GM10248 (cell line): ENCODE data around the gene SHISAL1.

Experiments used
- CTCF ChIA-PET: fragments of 300-600 bp; sonication (Branson Sonifier 250); formaldehyde crosslinking; extraction: SDS; loops from one replicate; lab custom pipeline; 2021; ENCODE audit warnings: antibody characterized with exemption; lab: Yijun Ruan, JAX
- POLR2A ChIA-PET: fragments of 350-650 bp; sonication (Branson Sonifier 250); formaldehyde crosslinking; extraction: SDS; loops from one replicate; lab custom pipeline; 2020; ENCODE audit warnings: antibody characterized with exemption; lab: Yijun Ruan, JAX
- DNase-seq: peaks from one replicate; pipeline ENCODE4 v3.0.0; 2012; ENCODE audit errors: extremely low spot score
- TF ChIP-seq, protein P1 (sequence below): IDR thresholded peaks from 2 replicates; pipeline ENCODE4 v1.5.1; 2012; ENCODE audit warnings: mild to moderate bottlenecking, low read depth; ENCODE audit errors: extremely low read depth, missing control alignments, control extremely low read depth

The SHISAL1 gene

DNA sequence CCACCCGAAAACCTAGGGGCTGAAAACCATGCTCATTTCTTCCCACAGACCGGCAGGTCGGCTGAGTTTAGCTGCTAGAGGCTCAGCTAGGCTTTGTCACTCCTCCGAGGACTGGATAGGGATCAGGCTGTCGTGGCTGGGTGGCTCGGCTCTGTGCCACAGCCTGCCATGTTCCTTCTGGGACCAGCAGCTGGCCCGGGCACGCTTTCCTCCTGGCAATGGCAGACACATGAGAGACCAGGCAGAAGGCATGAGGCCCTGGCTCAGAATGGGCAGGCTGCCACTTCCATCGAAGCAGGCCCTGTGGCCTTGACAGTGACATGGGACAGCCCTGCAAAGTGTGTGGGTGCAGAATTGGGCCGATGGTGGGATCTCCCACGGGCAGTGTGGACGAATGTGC, 111.1 kb downstream of the SHISAL1 start:
- DNase-seq = no peak
- TF ChIP-seq, protein P1, sequence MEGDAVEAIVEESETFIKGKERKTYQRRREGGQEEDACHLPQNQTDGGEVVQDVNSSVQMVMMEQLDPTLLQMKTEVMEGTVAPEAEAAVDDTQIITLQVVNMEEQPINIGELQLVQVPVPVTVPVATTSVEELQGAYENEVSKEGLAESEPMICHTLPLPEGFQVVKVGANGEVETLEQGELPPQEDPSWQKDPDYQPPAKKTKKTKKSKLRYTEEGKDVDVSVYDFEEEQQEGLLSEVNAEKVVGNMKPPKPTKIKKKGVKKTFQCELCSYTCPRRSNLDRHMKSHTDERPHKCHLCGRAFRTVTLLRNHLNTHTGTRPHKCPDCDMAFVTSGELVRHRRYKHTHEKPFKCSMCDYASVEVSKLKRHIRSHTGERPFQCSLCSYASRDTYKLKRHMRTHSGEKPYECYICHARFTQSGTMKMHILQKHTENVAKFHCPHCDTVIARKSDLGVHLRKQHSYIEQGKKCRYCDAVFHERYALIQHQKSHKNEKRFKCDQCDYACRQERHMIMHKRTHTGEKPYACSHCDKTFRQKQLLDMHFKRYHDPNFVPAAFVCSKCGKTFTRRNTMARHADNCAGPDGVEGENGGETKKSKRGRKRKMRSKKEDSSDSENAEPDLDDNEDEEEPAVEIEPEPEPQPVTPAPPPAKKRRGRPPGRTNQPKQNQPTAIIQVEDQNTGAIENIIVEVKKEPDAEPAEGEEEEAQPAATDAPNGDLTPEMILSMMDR = no peak
- ChIA-PET CTCF (no interaction called here), POLR2A (no interaction called here)

DNA sequence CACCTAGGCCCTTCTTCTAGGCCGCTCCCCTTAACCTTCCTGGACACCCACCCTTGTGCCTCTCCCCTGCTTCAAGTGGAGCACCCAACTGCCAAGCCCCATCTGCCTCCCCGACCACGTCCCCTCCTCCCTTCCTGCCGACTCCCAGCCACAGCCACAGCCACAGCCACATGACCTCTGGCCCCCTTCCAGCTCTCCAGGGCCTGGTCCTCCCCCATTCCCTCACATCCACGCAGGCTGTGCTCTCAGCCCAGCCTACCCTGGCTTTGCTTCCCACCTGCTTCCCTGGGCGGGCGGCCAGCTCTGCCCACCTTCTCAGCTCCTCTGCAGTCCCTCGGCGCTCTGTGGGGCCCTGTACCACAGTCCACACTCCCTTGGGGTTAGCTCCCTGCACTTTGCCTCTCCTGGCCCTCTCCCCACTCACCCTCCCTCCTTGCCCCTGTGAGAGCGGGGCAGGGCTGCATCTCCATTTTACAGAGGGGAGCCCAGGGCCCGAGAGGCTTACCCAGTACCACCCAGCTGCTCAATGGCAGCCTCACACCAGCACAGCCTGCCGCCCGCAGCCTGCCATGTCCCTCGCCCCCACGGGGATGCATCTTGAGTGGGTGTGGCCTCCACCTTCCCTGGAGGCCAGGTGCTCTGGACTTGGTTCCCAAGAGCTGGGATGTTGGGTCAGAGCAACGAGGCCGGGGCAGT, 111.7 kb downstream of the SHISAL1 start:
- ChIA-PET CTCF (no interaction called here), POLR2A (no interaction called here)
- TF ChIP-seq, protein P1 = no peak
- DNase-seq = no peak

DNA sequence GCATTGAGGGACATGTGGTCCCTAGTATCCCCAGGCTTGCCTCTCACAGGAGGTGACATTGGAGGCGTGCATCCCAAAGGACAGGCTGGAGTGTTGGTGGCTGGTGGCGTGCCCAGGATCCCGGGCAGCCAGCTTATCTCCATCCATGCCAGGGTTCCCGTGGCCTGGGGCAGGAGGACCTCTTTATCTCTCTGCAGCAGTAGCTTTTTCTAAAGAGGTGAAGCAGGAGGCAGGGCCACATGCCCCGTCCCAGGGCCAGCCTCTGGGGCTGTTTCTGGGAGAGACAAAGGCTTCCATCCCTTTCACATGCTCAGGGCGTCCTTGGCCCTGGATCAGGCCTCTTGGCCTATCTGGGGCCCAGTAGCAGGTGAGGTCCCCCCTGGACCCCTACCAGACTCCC, 112.3 kb downstream of the SHISAL1 start:
- DNase-seq = no peak
- CTCF ChIA-PET = no interaction called here
- POLR2A ChIA-PET = no interaction called here
- TF ChIP-seq, protein P1 = no peak

DNA sequence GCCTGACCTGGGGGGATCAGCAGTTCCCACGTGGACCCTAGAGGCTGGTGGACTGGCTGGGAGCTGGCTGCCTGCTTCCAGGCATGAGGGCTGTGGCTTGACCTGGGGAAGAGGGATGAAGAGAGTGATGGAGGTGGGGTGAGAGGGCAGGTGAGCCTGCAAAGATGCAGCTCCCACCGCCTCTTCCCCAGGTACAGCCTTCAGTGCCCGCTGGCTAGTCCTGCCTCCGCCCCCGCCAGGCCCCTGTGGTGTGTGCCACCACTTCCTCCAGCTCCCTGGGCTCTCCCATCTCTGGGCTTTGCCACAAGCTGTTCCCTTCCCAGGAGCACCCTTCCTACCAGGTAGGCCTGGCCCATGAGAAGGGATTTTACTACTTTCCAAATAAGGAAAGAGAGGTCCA, 112.9 kb downstream of the SHISAL1 start:
- ChIA-PET POLR2A (no interaction called here), CTCF (no interaction called here)
- no peak for DNase-seq
- TF ChIP-seq, protein P1 = no peak

DNA sequence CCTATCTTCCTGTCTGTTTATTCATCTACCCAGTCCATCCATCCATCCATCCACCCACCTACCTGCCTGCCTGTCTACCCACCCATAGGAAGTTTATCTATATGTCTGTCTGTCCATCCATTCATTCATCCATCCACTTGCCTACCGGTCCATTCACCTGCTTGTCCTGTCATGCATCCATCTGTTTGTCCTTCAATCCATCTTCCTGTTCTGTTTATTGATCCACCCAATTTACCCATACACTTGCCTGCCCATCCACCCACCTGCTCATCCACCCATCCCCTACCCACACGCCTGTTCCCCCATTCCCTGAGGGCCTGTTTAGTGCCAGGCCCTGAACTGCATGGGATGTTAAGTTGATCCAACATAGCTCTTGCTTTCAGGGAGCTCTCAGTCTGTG, 113.6 kb downstream of the SHISAL1 start:
- TF ChIP-seq, protein P1 = no peak
- ChIA-PET POLR2A (no interaction called here), CTCF (no interaction called here)
- DNase-seq = no peak

DNA sequence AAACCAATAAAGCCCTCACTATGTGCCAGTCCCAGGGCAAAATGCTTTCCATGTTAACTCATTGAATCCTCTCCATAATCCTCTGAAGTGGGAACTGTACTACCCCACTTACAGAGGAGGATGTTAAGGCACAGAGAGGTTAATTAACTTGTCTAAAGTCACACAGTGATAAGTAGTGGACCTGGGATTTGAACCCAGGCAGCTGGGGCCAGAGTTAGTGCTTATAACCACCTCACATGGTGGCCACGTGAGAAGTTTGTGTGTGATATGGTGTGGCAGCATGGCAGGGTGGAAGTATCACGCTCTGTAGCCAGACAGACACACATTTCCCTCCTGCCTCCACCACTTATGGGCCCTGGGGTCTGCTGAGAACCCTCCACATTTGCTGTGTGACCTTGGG, 115.5 kb downstream of the SHISAL1 start:
- TF ChIP-seq, protein P1 = no peak
- ChIA-PET POLR2A (no interaction called here), CTCF (interaction anchor here (1.3 kb wide), 1 partner anchor 251 kb away, joined by 3 read pairs; no protein-coding TSS in a partner anchor)
- no peak for DNase-seq

DNA sequence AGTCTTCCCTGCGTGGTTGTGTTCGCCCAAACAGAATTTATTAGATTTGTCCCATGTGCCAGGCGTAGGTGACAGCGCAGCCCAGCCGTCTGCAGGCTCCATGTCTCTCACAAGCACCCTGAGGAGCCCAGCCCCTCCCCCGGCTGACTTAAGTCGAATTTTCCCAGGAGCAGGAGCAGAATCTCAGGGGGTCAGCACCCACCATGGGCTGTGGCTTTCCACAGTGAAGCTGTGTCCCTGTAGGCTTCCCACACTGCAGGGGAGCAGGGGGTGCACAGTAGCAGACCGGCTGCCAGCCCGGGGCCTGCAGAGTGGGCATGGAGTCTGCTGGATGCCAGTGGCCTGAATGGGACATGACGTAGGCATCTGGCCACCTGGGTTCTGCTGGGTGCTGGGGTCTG, 116.0 kb downstream of the SHISAL1 start:
- no peak for DNase-seq
- TF ChIP-seq, protein P1 = no peak
- POLR2A ChIA-PET = no interaction called here
- CTCF ChIA-PET = interaction anchor here (1.3 to 2.0 kb wide), 2 partner anchors 203 to 251 kb away, joined by 3 to 6 read pairs; no protein-coding TSS in a partner anchor
